Small intestine (tissue), 7 donors: ENCODE data around the gene TEX2. TPM values are rescaled to one million over a fixed set of nuclear protein-coding genes. Genes with fewer than 3 reads are reported as not detected.
A peak's percentile ranks its signal among the peaks of the same experiment; 100 is the strongest.

Source experiments
- DNase-seq, 2 donors: peaks; one replicate each; pipeline versions ENCODE4 v3.0.0 to v3.0.0-alpha.2; 2013
- FAIRE-seq: peaks from 2 replicates; lab custom pipeline; 2012; peaks lifted over from hg19 to GRCh38; lab: Jason Lieb, UNC
- H3K27ac ChIP-seq, 3 donors: one replicate each; pipeline ENCODE4 v1.5.1; 2013; ENCODE audit warnings: low read length in 2 of 3, mild to moderate bottlenecking in 2 of 3, control low read depth in 1 of 3, inconsistent platforms in 1 of 3, low read depth in 1 of 3, moderate library complexity in 1 of 3
- H3K27me3 ChIP-seq, 3 donors: one replicate each; pipeline ENCODE4 v1.6.1; 2013; ENCODE audit warnings: low read length in 3 of 3, inconsistent platforms in 1 of 3; ENCODE audit not compliant: control insufficient read depth in 3 of 3, insufficient read depth in 3 of 3
- H3K36me3 ChIP-seq, 3 donors: one replicate each; pipeline ENCODE4 v1.6.1; 2013; ENCODE audit warnings: low read length in 3 of 3, inconsistent platforms in 1 of 3, low read depth in 1 of 3, mild to moderate bottlenecking in 1 of 3, moderate library complexity in 1 of 3; ENCODE audit not compliant: control insufficient read depth in 3 of 3, insufficient read depth in 2 of 3
- H3K4me1 ChIP-seq, 3 donors: one replicate each; pipeline ENCODE4 v1.6.1; 2013; ENCODE audit warnings: low read length in 2 of 3, inconsistent platforms in 1 of 3, low read depth in 1 of 3, mild to moderate bottlenecking in 1 of 3, moderate library complexity in 1 of 3; ENCODE audit not compliant: control insufficient read depth in 3 of 3, insufficient read depth in 2 of 3
- H3K4me3 ChIP-seq, 3 donors: one replicate each; pipeline ENCODE4 v1.5.1; 2013; ENCODE audit warnings: low read length in 3 of 3, control low read depth in 1 of 3, inconsistent platforms in 1 of 3, low read depth in 1 of 3, mild to moderate bottlenecking in 1 of 3, moderate library complexity in 1 of 3
- H3K9me3 ChIP-seq, 2 donors: one replicate each; pipeline ENCODE4 v1.6.1; 2013; ENCODE audit warnings: low read depth in 1 of 2, low read length in 1 of 2; ENCODE audit not compliant: control insufficient read depth in 2 of 2, insufficient read depth in 1 of 2
- WGBS, 3 donors: extraction: QIAGEN DNeasy Blood & Tissue Kit; methylation state at CpG; one replicate each; pipeline ENCODE4 v1.1.7; 2013; 5-methylcytosine and 5-hydroxymethylcytosine counted together
- polyA plus RNA-seq, 4 donors: library from polyadenylated mRNA; stranded (reverse) in 3 of 4; unstranded in 1 of 4; fragments of 200-250 nt in 3 of 4; fragments of 120-200 nt in 1 of 4; gene quantifications; one replicate each; pipeline versions ENCODE4 v1.2.1 to v1.2.3, GENCODE V29; 2013
- donor health status: healthy with polysubstance abuse.
- donor health status: control.
- donor health status: control.
- donor health status: Bipolar disorder and iron deficiency.
- donor health status: healthy.

TEX2 gene
- polyA plus RNA-seq, 4 donors = 4.2 to 44.1 (median 10.6) TPM

DNA sequence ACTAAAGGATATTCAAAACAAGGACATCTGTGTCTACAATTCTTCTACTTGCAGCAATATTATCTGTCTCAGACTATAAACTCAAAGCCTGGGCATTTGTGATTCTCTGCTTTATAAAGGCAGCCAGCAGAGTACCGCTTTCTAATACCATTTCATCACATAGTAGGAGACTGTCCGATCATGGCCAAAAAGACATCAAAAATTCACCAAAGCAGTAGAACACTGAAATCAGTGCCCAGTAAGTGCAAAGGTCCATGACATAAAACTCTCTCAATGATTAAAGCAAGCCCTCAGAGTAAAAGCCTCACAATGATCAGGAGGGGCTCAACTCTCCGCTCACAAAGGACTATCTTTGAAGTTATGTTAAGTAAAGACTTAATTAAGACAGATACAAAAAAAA is 156.1 kb downstream of the TEX2 start:
- Histone ChIP-seq H3K9me3 (no peaks in the 10 kb centered on the region), H3K36me3 (peaks cover 0 to 5% (median 2%) of the 10 kb centered on the region in 3 donors), H3K4me1 (peaks cover 4 to 10% (median 7%) of the 10 kb centered on the region in 3 donors), H3K4me3 (no peak overlapping the region), H3K27ac (no peak overlapping the region), H3K27me3 (no peaks in the 10 kb centered on the region)
- DNase-seq (no peak), FAIRE-seq (no peak)
- 79 to 85% (median 80%) methylated on average over 3 of the region's 3 CpGs for WGBS, 3 donors

DNA sequence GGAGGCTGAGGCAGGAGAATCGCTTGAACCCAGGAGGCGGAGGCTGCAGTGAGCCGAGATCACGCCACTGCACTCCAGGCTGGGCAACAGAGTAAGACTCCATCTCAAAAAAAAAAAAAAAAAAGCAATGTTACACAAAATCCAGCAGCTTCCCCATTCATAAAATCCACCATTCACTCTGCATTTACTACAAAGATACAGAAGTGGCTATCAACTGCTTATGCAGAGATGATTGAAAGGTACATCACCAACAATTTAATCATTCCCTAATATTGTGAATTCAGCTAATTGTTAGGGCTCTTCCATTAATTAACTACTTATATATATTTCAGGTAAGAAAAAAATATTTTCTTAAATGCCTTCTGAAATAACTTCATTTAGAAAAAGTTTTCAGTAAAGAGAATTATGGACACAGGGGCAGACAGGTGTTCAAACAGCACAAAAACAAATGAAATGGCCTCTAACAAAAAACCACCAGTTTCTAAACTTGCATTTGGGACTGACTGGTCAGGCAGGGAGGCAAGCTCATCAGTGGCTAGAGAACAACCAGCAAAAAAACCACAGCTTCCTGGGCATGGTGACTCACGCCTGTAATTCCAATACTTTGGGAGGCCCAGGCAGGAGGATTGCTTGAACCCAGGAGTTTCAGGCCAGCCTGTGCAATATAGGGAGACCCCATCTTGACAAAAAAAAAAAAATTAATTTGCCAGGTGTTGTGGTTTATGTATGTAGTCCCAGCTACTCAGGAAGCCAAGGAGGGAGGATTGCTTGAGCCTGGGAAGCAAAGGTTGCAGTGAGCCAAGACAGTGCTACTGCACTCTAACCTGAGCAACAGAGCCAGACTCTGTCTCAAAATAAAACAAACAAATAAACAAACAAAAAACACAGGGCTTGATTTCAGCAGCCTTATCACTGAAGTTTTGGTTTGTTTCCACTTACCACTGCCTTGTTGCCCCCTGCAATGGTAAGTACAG is 159.4 kb downstream of the TEX2 start:
- H3K27ac ChIP-seq = no peak overlapping the region
- no peak for DNase-seq
- H3K4me1 ChIP-seq = peaks cover 7 to 11% (median 8%) of the 10 kb centered on the region in 3 donors
- peaks cover 0 to 8% (median 0%) of the 10 kb centered on the region in 3 donors for H3K36me3 ChIP-seq
- no peaks in the 10 kb centered on the region for H3K27me3 ChIP-seq
- no peak overlapping the region for H3K4me3 ChIP-seq
- WGBS, 3 donors = 91 to 92% (median 92%) methylated on average over 5 of the region's 5 CpGs
- no peaks in the 10 kb centered on the region for H3K9me3 ChIP-seq
- no peak for FAIRE-seq

DNA sequence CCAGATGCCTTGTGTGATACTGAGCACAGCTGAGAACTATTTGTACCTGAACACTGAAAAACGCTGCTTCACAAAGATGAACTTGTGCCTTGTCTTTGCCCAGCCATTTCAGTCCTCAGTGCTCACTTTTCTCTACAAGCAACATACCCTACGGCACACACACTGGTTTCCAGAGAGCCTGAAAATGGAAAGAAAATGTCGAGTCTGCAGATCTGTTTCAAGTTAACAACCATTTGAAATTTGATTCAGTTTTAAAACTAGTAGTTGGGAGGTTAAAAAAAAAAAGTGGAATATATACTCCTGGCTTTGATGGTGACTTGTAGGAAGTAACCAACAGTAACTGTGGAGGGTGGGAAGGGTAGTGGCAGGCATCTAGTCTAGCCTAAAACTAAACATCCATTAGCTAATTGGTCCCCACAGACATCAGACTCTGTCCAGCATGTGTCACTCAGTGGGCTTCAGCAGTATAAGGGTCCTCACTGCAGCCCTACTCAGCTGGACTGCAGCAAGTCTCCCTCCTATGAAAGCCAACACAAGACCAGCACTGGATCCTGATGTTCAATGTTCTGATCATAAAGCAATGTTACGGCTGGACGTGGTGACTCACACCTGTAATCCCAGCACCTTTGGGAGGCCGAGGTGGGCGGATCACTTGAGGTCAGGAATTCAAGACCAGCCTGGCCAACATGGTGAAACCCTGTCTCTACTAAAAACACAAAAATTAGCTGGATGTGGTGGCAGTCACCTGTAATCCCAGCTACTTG is 160.3 kb downstream of the TEX2 start:
- Histone ChIP-seq H3K27me3 (no peaks in the 10 kb centered on the region), H3K4me3 (no peak overlapping the region), H3K9me3 (no peaks in the 10 kb centered on the region), H3K4me1 (peaks cover 7 to 12% (median 11%) of the 10 kb centered on the region in 3 donors), H3K27ac (no peak overlapping the region), H3K36me3 (peaks cover 0 to 11% (median 0%) of the 10 kb centered on the region in 3 donors)
- FAIRE-seq = no peak
- no peak for DNase-seq
- 87 to 91% (median 91%) methylated on average over 7 of the region's 7 CpGs for WGBS, 3 donors

DNA sequence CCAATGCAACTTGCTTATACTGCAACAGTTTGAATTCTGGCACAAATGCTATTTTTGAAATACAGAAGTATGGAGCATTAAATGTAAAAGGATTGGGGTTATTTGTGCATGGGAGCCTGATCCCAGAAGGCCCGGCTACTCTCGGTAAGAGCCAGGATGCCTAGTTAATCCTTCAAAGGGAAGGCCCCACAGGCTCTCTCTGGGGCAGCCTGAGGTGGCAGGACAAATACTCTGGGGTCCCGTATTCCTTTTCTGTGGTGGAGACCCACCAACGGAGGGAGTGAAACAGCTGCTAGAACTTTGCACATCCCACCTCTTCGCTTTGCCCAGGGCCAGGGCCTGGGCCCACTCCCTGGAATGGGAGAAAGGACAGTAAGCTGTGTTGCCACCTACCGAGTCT is 163.5 kb downstream of the TEX2 start:
- peak overlapping the region in 1 of 3 donors; percentile 2 for H3K27ac ChIP-seq
- DNase-seq (no peak), FAIRE-seq (no peak)
- H3K4me3 ChIP-seq = no peak overlapping the region
- WGBS, 3 donors = 63 to 81% (median 78%) methylated on average over 6 of the region's 6 CpGs
- H3K36me3 ChIP-seq = peaks cover 0 to 24% (median 4%) of the 10 kb centered on the region in 3 donors
- no peaks in the 10 kb centered on the region for H3K27me3 ChIP-seq
- no peaks in the 10 kb centered on the region for H3K9me3 ChIP-seq
- H3K4me1 ChIP-seq = peaks cover 0 to 12% (median 11%) of the 10 kb centered on the region in 3 donors

Other genes with a start within 250 kb of the TEX2 start
- gene ICAM2, start 242.6 kb downstream of the TEX2 start, polyA plus RNA-seq = 10 to 100 TPM in 3 of 4 donors, 1 to 10 TPM in 1; 4.5 to 40.1 (median 12.4) TPM
- 10 to 100 TPM in 2 of 4 donors, 1 to 10 TPM in 2; 2.2 to 11.3 (median 6.5) TPM for gene ERN1, start 133.1 kb downstream of the TEX2 start, polyA plus RNA-seq
- 10 to 100 TPM in 2 of 4 donors, 1 to 10 TPM in 2; 1.1 to 85.1 (median 19.4) TPM for gene PECAM1, start 127.6 kb upstream of the TEX2 start, polyA plus RNA-seq
- 1 to 10 TPM; 2.0 to 5.4 (median 4.2) TPM for gene MILR1, start 185.9 kb upstream of the TEX2 start, polyA plus RNA-seq
- gene POLG2, start 233.8 kb upstream of the TEX2 start, polyA plus RNA-seq = 10 to 100 TPM in 1 of 4 donors, 1 to 10 TPM in 3; 3.2 to 23.9 (median 6.2) TPM
- gene DDX5, start 243.0 kb upstream of the TEX2 start, polyA plus RNA-seq = 100 to 1,000 TPM; 269 to 425 (median 321) TPM
- gene CEP95, start 243.7 kb upstream of the TEX2 start, polyA plus RNA-seq = 10 to 100 TPM; 17.1 to 75.0 (median 53.4) TPM